HG02981 (cell line): Measurements from ENCODE around the gene PRPF4.

Source experiments
- ATAC-seq: cut with Tn5 transposase; IDR thresholded peaks from one replicate; pipeline ENCODE4 v1.9.1; 2021; ENCODE audit warnings: mild to moderate bottlenecking, moderate library complexity; ENCODE audit not compliant: unreplicated experiment

PRPF4 gene

DNA sequence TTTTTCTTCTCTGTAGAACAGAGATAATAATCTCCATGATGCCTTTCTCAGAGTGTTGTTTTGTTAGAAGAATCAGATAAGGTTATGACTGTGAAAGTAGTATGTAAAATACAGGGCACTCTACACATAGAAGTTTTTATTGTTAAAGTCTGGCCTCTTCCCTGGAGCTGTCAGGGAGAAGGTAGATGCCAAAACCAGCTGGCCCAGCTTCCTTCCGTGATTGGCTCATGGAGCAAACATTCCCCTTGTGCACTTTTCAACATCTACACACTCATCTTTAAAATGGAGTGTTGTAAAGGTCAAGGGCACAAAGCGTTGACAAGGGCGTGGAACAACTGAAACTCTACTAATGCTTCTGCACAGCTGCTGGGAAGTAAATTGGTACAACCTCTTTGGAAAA is 35.1 kb downstream of the PRPF4 start:
- ATAC-seq = no peak

- ATAC-seq = no peak
Measured at GRCh38 chr9:113311961-113312360, 36.5 kb downstream of the PRPF4 start.

DNA sequence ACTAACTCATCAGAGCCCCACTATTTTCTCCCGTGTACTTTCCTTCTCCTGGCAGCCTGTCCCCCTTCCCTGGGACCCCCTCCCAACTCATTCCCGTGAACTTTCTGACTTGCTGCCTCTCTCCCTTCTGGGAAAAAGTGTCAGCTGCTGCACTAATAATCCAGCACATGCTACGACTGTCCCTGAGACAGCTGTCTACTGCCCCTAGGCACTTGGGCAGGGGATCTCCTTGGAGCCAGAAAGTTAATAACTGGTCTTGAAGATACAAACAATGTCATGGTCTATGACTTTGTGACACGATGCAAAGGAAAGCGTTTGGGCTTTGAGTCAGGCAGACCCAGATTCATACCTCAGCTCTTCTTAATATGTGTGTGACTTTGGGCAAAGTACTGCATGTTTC is 37.8 kb downstream of the PRPF4 start:
- ATAC-seq = no peak

DNA sequence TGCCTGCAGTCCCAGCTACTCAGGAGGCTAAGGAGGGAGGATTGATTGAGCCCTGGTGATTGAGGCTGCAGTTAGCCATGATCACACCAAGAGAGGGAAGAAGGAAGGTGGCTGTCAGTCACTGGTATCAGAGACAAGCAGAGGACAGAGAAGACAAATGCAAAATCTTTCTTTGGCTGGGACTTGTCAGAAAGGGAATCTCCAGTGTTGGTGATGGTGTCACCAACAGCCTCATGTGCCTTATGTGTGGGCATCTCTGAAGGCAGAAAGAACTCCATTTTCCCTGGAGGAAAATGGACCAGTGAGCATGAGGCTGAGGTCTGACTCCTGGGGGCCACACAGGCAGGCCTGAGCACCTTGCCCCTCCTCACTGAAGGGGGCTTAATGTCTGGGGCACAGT is 39.8 kb downstream of the PRPF4 start:
- ATAC-seq = no peak

GRCh38 chr9:113316030-113316429 is 40.6 kb downstream of the PRPF4 start:
- ATAC-seq = no peak

DNA sequence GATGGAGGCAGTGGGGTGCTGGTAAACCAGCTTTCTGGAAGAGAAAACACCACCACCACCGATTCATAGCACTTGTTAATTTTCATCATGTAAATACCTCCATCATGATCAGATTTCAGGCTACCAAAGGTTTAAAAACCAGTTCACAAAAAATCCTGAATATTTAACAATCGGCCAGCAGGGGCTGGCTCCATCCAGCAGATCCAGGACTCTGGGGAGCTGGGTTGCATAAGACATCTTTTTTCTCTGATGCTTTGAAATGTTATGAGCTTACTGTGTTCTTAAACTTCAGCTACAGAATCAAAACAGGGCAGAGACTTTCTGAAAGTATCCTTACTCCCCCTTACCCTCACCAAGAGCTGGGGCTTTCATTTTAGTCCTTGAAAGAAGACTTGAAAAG is 42.3 kb downstream of the PRPF4 start:
- ATAC-seq = no peak

DNA sequence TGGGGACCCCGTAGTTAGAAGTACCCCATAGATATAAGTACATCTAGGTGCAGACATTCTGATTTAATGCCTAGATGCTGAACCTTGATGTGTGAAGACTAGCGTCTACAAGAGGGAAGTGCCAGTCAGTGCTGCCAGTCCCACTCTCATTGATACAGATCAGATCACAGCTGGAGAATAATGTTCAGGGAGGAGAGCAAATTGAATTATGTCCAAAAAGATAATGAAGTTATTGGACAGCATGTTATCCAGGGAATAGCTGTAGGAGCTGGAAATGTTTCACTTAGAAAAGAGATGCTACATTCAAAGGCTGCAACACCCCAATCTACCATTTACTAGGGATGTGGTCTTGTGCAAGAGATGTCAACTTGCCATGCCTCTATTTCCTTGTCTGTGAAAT is 43.6 kb downstream of the PRPF4 start:
- no peak for ATAC-seq

- ATAC-seq = no peak
Measured at GRCh38 chr9:113320051-113320450, 44.6 kb downstream of the PRPF4 start.

GRCh38 chr9:113322671-113323070 is 47.2 kb downstream of the PRPF4 start:
- ATAC-seq = no peak

DNA sequence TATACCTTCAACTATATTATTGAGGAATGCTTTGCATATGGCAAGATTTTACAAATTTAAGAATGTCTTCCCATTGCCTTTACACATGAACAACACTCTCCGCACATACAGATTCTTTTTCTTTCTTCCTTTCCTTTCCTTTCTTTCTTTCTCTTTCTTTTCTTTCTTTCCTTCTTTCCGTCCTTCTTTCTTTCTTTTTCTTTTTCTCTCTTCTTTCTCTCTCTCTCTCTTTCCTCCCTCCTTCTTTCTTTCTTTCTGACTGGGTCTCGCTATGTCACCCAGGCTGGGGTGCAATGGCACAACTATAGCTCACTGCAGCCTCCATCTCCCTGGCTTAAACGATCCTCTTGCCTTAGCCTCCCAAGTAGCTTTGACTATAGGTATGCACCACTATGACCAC is 50.8 kb downstream of the PRPF4 start:
- ATAC-seq = no peak

- ATAC-seq = no peak
Measured at GRCh38 chr9:113328045-113328782, 52.8 kb downstream of the PRPF4 start.

DNA sequence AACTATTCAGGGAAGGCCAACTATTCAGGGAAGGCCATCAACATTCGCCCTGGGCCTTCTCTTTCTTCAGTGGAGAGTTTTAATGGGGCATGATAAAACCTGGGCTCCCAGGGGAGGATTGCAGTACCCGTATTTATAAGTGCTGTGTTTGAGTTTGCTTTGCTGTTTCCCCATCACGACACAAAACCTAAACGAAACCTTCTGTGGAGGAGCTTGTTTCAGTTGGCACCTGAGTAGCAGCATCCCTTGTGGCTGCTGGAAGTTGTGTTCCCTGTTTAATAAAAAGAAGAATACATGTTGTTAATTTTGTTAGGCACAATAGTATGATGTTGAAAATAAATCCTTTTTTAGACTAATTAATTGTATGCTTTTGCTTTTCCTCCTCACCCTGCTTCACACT is 56.3 kb downstream of the PRPF4 start:
- ATAC-seq = no peak

DNA sequence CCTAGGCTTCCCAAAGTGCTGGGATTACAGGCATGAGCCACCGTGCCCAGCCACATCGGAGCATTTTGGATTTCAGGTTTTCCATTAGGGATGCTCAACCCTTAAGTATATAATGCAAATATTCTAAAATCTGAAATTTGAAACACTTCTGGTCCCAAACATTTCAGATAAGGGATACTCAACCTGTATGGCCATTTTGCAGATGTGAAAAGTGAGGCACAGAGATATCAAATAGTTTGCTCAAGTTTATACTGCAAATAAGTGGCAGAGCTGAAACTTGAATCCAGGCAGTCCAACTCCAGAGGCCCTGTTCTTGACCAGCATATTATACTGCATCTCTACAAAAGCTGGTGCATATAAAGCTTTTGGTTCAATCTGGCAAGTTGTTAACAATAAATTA is 62.3 kb downstream of the PRPF4 start:
- no peak for ATAC-seq

- ATAC-seq = peak; percentile 97
Measured at GRCh38 chr9:113340011-113340699, 64.7 kb downstream of the PRPF4 start, which contains the start of gene WDR31. Gene WDR31, minus strand, starts transcription at chr9:113340275. Its CDS starts 8,253 bp downstream, at chr9:113332022.

- ATAC-seq = no peak
Measured at GRCh38 chr9:113341712-113342410, 66.4 kb downstream of the PRPF4 start.
